Left forelimb (tissue), 1 donor: ENCODE data around the gene PCF11.
A peak's percentile ranks its signal among the peaks of the same experiment; 100 is the strongest.

Experiments
- DNase-seq: peaks from one replicate; pipeline ENCODE4 v3.0.0-alpha.2; 2018; ENCODE audit warnings: low spot score

Gene PCF11

DNA sequence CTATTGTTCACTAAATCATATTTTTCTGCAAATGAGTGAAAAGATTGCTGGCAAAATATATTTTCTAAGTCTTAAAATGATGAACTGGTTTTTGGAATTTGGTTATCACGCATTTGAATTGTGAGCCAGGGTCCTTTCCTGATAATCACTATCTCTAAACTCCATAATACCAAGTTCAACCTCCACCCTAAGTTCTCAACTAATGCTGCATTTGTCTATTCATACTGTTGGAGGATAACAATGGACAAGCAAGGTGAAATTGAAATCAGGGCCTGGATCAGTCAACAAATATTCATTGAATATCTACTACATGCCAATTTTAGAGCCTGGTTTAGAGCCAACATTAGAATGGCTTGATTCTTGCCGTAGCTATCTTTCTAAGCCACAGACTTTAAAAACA, 4.7 kb upstream of the PCF11 start:
- DNase-seq, result no peak

DNA sequence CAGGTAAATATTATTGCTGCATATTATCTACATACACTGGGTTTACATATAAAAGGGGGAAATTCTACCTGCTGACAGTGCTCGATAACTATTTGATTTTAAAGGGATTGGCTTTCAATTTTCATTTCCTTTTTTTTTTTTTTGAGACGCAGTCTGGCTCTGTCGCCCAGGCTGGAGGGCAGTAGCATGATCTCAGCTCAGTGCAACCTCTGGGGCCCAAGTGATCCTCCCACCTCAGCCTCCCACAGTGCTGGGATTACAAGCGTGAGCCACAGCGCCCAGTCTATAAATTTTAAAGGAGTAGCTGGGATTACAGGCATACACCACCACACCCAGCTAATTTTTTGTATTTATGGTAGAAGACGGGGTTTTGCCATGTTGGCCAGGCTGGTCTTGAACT, 3.2 kb upstream of the PCF11 start:
- no peak for DNase-seq

DNA sequence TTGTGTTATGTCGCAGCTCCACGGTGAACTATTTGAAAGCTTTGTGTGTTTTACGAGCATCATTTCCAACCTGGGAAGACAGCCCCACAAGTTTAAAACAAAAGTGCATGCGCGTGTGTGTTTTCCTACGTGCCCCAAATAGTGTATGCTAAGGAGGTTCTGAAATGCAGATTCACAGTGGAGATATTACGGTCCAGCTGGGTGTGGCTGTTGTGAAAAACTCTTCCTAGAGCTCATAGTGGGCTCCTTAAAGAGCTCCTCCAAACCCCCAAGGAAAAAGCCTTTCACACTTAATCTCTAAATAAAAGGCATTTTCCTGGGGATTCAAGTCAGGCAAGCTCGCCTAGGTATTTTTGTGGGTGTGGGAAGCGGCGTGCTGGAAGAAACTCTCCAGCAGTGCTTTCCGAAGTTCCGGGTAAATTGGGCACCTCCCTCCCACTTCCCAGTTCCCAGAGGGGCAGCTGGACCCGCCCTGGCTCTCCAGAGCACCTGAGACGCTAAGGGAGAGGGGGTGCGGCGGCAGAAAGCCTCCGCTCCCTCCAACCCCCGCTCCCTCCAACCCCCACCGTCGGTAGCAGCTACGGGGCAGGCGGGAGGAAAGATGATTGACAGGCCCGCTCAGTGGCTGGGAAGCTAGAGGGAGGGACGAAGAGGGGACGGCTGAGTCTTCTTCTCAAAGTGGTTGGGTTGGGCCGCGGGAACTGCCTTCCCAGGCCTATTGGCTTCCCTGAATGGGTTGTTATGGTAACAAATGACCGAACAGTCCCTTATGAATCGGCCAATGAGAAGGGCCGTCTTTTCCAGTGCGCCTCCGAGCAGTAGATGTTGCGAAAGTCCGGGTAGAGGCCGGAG, 561 bp upstream of the PCF11 start:
- DNase-seq, result no peak

DNA sequence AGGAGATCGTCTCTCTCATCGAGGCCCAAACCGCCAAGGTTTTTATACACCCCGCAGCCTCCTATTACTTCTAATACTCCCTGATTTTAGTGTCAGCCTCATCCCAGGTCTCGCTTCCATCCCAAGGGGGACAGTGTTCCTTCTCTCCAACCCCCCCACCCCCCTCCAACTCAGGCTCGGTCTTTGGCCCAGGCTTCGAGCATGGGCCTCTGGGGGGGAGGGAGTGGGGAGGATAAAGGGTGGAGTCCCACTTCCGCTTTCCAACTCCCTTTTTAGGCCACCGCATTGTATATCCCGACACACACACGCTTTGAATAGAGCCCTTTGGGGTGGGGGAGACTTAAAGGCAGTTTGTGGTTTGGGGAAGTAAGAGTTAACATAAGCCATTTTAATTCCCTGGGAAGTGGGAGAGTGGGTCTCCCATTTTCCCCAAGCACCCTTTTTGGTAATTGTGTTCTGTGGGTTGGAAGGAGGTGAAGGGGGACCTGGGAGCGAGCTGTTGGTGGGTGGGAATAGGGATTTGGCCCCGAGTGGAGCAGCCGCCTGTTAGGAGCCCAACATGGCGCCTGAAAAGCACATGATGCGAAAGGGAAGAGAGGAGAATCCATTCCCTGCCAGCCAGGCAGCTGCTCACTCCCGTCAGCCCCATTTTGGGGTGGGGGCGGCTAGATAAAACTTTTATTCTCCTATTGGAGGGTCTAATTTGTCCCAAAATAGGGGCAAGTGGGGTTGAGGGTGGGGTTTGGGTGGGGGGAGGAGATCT, 844 bp downstream of the PCF11 start:
- DNase-seq, result peak; percentile 83

DNA sequence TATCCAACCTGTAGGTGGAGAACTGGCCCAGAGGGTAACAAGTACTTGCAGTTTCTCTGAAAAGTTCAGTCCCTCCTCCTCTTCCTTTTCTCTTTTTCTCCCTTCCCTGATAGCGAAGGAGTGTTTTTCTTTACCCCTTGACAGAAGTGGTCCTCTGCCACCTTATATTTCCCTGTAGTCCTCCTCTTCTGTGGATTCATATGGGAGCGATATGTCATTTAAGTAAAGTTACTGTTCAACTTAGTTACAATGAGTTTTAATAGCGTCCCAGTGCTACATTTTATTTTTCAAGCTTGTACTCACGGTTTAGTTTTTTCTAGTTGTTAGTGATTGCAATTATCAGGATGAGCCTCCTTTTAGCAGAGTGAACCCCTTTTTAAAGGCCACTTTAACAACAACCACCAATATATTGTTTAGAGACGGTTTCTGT, 1.4 kb downstream of the PCF11 start:
- DNase-seq, result no peak

DNA sequence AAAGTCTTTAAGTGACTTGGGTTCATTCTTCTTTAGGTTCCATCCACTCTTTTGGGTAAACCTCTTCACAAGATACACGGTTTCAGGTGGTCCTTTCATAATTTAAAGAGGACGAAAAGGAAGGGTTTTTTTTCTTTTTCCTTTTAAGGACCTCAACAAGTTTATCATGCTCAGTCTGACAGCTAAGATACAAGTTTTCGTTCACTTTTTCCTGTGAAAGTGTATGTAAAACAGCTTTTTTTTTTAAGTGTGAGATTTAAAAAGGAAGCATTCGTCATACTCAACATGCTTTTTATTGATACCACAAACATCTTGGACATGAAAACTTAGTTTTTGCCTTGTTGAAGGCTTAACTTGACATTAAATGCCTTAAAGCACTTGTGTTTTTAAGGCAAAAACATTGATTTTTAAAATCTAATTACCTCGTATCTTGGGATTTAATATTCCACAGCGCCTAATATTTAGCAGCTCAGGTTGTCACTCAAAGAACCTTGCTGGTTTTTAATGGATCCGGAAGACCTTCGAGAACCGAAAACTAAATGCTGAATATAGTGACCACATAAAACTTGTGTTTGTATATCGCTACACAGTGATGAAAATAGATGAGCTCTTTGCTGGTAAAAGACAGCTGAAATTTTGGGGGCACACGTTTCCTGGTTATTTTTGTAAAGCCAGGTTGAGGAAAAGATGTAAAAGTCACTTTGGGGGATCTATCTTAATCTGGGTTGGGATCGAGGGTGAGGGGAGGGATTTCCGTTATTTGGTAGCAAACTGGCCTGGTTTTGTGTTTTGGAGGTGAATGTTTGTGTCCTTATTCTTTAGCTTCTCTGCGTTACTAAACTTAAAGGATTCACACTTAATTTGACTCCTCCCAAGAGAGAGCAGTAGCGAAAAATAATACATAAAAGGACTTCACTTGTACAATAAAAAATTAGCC, 2.3 kb downstream of the PCF11 start:
- no peak for DNase-seq

DNA sequence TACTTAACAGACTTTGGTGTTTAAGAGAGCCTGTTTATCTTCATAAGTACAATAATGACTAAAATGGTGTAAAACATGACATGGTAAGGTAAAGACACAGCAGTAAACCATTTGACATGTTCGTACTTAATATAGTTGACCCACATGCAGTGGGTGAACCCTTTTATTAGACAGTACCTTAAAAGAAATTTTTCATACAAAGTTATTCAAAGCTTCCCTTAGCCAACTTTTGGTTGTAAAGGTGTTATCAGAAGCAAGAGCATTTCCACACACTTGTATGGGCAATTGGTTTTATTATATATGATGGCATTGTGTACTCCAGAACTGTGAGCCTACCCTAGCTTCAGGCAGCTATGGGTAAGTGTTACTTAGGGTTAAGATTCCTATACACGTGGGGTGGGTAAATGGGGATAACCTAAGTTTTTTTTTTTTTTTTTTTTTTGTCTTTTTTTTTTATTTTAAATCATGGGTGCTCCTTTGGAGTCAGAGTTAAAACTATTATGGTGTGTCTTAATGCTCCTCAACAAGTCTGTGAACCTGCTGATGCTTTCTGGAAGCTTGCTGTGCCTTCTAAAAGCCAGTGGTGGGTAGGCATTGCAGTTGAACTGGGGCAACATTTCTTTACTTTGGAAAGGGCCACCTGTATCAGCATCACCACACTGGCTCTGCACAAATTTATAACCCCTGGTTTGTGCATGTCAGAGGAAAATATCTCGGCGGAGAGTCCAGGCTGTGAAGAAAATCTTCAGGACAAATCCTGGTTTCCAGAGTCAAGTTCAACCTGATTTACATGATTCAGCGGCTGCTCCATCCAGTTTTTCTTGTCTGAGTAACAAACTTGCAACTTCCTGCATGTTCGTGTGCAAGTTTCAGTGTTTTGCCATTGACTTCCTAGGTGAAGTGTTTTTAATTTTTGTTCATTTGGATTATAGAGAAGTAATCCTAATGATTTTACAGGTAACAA, 3.3 kb downstream of the PCF11 start:
- no peak for DNase-seq

DNA sequence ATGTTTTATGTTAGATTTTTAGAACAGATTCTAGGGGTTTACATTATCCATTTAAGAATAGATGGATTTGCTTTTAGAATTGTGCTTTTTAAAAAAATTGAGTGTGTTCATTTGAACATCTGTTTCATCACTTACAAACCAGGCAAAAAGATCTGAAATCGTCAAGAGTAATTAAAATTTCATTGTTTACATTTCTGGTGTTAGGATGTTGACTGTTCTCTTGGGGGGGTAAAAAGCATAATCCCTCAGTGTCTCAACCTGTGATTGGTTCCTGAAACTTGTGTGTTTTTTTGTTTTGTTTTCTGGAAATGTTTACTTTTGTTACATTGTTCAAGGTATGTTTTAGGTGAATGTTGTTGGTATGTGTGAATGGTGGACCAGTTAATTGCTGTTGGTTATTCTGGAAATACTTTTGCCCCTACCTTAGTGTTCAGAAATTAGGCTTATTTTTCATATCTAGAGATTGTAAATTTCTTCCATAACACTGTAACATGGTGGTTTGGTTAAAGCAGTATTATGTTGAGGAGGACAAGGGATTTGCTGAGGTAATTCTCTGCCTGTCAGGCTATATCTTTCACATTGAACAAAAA, 4.8 kb downstream of the PCF11 start:
- DNase-seq, result no peak

DNA sequence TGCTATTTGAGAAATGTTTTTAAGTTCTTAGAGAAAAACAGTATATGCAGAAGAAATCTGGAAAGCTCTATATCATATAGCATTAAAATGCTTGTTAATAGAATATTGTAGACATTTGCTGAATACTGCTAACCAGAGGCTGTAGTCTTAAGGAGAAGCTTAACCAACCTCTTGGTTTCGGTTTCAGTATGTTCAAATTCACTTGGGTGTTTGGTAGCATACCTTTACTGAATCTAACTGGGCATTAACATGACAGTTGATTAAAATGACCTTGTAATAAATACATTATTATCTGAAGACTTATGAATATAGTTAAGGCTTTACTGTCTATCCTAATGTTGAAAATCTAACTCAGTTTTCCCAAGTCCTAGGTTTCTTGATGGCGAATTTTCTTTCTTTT, 5.4 kb downstream of the PCF11 start:
- no peak for DNase-seq

DNA sequence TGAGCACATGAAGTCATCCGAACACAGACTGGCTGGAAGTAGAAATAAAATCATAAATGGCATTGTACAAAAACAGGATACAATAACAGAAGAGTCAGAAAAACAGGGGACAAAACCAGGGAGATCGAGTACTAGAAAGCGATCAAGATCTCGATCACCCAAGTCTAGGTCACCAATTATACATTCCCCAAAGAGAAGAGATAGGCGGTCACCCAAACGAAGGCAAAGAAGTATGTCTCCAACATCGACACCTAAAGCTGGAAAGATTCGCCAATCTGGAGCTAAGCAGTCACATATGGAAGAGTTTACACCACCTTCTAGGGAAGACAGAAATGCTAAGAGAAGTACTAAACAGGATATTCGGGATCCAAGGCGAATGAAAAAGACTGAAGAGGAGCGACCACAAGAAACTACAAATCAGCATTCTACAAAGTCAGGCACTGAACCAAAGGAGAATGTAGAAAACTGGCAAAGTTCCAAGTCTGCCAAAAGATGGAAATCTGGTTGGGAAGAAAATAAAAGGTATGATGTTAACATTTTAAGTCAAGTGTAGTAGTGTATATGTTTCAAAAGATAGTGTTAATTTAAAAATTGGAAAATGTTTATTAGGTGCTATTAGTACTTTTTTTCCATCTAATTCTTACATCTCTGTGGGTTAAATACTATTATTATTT, 9.4 kb downstream of the PCF11 start:
- DNase-seq, result no peak

DNA sequence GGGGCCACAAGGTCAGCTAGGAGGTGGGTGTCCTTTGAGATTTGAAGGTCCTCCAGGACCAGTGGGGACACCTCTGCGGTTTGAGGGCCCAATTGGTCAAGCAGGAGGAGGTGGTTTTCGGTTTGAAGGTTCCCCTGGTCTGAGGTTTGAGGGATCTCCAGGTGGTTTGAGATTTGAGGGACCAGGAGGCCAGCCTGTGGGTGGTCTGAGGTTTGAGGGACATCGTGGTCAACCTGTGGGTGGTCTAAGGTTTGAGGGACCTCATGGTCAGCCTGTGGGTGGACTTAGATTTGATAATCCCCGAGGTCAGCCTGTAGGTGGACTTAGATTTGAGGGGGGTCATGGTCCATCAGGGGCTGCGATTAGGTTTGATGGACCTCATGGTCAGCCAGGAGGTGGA, 11.8 kb downstream of the PCF11 start:
- DNase-seq, result no peak

DNA sequence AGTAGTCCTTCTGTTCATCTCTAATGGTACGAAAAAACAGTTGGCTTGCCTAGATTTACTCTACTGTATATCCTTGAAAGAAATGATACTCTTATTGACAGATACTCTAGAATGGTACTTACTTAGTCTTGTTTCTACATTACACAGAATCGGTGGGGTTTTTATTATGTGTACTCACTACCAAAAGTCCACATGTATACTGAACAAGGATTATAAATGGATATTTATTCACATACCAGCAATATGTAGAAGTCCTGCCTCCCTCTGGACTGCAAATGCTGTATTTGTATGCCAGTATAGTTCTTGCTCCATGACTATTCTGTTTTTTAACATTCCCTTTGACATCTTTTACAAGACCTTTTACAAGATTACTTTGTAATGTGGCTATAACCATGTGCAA, 13.9 kb downstream of the PCF11 start:
- DNase-seq, result no peak

DNA sequence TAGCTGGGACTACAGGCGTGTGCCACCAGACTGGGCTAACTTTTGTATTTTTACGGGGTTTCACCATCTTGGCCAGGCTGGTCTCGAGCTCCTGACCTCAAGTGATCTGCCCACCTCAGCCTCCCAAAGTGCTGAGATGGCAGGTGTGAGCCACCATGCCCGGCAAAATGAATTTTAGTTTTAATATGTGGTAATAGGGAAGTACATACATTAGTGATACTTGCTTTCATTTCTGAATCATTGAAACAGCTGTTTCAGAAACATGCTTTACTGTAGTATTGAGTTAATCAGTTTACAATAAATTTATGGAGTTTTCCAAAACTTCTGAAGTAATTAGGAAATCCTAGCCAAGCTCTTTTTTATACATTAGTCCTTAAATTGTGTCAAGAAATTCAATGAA, 15.6 kb downstream of the PCF11 start:
- DNase-seq, result no peak

DNA sequence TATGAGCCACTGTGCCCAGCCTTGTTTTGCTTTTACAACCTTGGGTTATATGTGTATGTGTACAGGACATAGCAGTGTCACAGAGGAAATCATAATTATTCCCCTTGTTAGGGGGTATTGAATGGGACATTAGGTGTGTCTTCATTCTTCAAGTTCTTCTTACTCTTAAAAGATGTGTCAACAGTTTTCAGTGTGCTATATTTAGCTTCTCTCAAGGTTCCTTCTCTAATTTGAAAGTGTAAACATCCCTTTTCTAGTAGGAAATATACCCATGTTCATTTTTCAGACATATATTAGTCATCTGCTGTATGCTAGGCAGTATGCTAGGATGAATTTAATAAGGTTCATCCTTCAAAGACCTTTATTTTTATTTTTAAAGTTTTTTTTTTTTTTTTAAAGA, 17.1 kb downstream of the PCF11 start:
- DNase-seq, result no peak

DNA sequence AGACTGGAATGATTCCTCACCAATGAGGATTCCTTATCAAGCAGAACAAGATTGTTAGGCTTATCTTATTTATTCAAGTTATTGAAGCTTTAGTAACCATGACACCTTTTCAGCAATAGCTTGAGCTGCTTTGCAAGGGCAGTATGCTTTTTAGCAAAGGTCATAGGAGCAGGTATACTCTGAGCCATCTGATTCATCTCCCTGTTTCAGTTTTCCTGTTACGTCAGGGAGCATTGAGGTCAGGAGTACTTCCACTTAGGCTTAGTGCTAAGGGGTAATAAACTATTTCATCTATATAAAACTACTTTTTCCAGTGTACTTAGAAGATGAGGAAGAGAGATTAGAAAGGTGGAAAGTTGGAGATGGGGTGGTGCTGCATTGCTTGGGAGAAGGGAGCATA, 18.9 kb downstream of the PCF11 start:
- no peak for DNase-seq

DNA sequence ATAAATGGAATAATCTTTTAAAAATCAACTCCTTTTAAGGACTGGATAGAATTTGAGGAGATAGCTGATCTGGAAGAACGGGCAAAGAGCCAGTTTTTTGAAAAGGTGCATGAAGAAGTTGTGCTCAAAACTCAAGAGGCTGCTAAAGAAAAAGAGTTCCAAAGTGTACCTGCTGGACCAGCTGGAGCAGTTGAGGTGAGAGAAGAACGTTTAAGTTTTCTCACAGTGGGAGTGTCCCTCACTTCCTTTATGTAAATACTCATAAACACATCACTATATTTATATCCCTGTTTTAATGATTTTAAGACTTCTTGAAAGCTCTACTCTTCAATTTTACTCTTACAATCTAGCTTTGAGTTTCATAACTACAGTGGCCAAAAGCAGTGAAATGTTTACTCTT, 24.9 kb downstream of the PCF11 start:
- no peak for DNase-seq

DNA sequence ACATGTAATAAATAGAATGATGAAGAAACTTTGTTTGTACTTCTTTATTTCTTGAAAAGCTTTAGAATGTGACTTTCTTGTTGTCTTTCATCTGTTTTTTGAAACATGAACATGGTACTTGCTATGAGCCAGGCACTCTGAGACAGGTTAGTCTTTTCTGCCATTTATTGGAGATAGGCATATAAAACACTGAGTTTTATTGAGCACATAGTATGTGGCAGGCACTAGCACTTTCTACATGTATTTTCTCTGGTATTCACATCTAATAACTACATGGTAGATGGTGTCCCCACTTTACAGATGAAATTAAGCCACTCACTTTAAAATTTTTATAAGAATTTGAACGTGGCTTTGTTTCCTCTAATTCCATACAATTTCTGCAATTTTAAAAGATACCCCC, 28.8 kb downstream of the PCF11 start:
- no peak for DNase-seq

DNA sequence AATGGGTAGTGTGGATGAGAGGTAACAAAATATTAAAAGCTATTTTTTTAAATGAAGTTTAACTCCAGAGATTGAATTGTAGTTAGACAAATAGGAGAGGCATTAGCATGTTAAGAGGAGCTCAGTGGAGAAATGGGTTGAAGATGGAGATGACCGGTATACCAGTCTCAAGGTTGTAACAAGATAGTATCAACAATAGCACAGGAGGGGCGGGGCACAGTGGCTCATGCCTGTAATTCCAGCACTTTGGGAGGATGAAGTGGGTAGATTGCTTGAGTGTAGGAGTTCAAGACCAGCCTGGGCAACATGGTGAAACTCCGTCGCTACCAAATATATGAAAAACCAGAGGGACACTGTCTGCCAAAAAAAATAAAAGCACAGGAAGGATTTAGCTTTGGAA, 30.5 kb downstream of the PCF11 start:
- no peak for DNase-seq

DNA sequence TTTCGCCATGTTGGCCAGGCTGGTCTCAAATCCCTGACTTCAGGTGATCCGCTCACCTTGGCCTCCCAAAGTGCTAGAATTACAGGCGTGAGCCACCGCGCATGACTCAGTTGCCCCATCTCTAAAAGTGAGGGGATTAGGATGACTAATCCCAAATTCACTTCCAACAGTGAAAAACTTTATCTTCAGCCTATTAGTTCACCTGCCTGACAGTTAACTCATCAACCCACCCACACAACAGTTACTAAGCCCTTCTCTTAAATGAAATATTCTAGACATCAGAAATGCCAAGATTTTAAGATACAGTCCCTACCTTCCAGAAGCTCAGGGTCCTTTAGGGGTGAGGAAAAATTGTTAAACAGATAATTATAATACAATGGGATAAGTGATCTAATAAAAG, 34.6 kb downstream of the PCF11 start:
- DNase-seq, result no peak

DNA sequence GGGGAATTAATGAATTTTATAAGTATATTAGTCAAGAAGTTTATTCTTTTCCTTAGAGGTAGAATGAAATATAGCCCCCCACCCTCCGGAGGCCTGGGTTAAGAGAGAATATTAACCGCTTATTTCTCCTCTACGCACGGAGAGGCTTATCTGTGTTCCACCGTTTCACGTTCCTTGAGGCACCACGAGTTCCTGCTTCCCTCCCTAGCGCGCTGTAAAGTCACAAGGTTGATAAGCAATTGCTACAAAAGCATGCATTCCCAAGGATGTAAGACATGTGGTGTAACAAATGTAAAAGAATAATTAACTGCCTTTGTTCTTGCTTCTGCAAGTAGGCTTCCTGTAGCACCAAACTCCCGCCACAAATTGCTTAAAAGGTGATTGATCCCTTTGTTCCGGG, 35.1 kb downstream of the PCF11 start:
- no peak for DNase-seq
